NCI-H146 treated with DMSO at 0.1 percent for 48 hours (cell line): Measurements from ENCODE around the gene MYO1G.
A peak's percentile ranks its signal among the peaks of the same experiment; 100 is the strongest.

ENCODE experiments used
- DNase-seq: peaks from one replicate; lab custom pipeline; 2025; ENCODE audit not compliant: unreplicated experiment; lab: John Stamatoyannopoulos, UW

MYO1G gene

DNA sequence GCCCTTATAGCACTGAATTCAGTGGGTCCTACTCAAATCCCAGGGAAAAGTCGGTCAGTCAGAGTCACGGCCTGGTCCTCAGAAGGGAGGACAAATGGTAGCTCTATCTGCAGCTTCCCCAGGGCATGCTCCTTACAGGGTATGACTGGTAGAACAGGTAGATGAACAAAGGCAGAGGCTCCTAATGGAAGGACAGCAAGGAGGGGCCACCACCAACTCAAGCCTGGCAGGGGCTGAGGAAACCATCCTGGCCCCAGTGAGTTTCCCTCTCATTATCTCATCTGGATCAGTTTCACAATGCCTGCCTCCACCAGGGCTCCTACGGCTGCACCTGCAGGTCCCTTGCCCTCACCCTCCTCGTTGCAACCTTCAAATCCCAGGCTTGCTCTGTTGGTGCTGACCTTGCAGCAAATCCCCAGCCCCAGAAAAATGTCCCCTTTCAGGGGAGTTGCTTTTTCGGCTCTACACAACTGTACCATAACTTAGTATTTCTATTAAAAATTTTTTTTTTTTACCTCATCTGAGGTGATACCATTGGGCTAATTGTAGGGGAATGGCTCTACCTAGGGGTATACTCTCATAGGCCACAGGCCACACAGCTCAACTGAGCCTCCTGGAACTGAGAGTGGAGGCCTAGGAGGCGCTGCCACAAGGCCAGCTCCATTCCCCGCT, 2.4 kb upstream of the MYO1G start:
- no peak for DNase-seq

DNA sequence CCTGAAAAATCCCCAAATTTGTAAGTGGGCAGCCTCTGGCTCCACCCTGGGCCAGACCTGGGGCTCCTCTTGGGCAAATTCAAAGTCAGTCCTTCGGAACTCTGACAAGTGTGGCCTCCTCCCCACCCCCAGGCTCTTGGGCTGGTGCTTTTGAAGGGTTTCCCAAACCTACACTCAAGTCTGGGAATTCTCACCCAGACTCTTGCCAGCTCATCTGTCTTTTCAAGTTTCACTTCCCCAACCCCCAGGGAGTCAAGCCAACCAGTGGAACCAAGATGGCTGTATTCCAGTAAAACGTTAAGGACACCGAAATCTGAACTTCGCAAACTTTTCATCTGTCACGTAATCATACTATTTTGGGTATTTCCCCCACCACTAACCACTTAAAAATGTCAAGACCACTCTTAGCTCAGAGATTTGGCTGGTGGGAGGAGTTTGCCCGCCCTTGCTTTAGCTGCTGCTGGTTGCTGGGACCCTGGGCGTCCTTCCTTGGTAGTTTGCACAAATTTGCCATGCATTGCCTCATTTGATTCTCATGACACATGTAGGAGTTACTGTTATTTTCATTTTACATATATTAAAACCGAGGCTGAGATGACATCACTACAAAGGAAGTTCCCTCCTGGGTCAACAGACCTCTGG, 1.7 kb upstream of the MYO1G start:
- DNase-seq, result no peak

DNA sequence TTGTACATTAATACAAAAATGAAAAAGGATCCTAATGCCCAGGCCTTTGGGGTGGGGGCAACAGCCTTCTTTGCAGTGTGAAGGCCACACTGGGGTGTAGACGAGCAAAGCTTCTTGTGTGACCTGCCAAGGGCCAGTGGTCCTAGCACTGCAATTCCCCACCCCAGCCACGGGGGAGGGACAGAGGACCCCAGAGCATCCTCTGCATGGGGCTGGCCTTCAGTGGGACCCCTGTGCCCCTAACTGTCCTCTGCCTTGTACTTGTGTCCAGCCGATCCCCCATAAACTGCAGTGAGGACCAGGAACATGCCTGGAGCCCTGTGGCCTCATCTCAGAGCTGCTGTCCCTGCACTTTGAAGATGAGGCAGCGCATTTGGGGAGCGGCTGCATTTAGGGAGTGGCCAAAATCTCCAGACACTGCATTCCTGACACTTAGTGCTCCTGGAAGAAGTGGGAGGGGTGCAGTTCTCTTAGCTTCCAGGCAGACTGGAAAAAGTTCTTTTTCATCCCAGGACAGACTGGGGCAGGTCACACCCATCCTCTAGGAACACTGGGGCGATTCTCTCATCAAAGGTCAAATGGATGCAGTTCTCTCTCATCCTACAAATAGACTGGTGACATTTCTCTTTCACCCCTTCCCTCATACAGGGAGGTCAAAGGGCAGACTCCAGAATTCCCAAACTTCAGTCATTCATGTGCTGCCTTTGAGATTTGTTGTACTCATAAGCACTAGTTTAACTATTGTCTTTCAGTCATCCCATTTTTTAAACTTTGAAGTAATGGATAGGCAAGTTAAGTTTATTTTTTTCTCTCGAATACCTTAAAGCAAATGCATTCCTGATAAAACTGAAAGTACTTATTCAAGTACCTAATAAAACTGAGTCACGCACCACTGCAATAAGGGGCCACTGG, 922 bp upstream of the MYO1G start:
- DNase-seq, result no peak

DNA sequence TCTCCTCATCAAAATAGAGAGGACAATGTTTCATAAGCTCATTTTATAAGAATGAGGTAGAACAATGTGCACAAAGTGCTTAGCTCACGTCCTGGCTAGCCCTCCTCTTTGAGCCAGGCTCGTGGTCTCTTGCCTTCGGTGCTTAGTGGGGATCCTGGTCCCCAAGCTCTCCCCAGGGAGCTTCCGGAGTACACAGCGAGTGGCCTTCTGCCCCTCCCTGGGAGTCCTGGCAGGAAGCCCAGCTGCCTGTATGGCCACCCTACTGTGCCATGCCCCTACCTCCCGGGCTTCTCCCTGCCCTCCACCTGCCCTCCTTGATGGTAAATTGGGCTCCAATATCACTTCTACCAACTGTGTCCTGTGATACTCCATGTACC, 868 bp downstream of the MYO1G start:
- peak; percentile 44 for DNase-seq

DNA sequence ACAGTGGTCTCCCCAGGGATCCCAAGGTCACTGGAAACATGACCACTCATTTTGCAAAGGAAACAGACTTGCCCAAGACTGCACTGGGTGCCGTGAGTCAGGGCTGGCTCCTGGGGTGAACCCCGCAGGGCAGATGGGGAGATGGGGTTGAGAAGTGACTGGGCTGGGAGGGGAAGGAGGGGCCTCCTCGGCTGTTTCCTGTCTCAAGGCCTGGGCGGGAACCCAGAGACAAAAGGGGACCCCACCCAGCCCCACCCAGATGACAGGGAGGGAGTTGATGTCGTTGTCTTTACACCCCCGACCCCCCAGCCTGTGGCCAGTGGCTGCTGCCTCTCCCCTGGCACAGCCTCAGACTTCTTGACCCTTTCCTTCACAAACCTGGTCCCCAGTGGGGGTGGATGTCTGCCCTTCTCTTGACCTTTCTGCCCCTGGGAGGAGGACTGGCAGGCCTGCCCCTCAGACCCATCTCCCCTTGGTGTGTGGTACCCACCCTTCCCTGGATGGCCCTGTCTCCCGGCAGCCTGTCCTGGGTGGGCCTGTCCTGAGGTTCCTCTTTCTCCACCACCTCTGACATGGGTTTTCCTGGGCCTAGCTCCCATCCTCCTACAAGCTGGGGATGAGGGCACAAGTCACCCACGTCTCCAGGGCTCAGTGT, 1.4 kb downstream of the MYO1G start:
- no peak for DNase-seq

DNA sequence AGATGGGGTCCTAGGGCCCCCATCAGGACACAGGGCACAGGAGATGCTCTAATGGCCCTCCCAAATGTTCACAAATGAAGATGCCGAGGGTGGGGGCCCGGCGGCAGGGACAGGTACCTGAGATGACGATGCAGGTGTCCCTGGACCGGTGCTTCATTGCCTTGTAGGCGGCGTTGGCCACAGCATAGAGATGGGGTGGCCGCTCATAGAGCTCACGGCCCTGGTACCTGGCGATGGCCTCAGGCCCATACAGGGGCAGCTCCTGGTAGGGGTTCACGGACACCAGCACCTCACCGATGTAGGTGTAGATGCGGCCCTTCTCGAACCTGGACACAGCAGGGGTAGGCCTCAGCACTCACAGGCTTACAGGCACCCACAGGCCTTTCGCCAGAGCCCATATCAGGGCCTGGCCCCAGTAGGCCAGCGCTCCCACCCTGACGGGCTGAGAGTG, 2.0 kb downstream of the MYO1G start:
- no peak for DNase-seq

DNA sequence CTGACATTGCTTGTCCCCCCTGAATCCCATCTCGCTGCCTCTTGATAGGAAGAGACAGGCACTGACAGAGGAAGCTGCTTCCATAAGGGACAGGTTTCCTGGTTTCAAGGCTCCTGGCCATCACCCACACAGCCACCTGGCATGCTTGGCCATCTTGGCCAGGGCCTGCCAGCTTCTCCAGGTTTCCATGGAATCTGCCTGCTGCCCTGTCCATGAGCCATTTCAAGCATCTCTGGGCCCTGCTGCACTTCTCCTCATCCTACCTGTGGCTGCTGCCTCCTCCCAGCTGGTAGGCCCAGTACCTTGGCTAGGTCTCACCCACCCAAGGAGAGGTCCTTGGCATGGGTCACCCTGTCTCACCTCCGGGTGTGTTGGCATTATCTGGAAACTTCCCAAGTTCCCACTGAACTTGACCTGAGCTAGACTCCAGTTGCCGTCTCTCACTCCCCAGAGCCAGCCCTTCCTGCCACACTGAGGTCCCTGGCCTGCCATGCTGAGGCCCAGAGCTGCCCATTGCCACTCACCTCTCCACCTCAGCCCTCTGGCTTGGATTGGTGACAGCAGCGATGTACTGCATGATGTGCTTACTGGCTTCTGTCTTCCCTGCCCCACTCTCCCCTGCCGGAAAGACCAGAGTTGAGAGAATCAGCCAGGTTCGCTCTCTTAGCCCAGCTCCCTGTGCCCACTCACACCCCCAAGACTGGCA, 2.6 kb downstream of the MYO1G start:
- no peak for DNase-seq

DNA sequence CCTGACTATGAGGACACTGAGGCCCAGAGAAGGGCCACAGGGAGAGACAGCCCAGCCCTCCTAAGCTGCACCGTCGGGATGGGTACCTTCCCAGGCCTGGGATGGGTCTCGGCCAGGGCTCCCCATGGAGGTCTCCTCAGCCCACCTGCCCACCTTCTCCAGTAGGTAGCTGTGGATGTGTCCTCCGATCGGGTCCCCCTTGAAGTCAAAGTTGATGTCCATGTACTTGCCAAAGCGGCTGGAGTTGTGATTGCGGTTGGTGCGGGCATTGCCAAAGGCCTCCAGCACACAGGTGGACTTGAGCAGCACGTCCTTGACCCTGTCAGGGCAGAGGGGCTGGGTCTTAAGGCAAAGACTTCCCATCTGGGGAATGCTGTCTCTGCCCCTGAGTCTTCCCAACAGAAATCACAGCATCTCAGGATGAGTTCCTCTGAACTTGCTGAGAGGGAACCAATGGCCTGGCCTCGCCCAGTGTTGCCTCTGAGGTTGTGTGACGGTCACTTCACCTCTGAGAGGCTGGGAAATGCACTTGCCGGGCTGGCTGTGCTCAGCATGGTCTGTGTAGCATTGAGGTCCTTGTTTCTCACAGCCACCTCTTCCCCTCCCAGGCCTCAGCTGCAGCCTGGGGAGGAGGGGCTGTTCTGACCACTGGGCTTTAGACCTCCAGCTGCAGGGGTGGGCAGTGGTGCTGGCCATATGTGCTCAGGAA, 3.3 kb downstream of the MYO1G start:
- no peak for DNase-seq

DNA sequence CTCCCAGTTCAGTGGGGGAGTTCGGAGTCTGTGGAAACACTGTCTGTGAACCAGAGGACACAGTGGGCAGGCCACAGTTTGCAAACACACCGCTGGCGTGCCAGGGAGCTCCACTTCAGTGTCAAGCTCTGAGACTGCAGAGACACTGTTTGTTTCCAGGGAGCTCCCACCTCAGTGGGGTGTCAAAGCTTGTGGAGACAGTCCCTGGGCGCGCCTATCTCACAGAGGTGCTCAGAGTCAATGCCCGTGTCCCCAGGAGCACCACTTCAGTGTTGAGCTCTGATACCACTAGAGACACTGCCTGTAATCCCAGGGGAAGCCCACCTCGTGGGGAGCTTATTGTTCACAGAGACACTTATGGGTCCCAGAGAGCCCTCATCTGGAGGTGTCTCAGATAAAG, 4.3 kb downstream of the MYO1G start:
- DNase-seq, result no peak

DNA sequence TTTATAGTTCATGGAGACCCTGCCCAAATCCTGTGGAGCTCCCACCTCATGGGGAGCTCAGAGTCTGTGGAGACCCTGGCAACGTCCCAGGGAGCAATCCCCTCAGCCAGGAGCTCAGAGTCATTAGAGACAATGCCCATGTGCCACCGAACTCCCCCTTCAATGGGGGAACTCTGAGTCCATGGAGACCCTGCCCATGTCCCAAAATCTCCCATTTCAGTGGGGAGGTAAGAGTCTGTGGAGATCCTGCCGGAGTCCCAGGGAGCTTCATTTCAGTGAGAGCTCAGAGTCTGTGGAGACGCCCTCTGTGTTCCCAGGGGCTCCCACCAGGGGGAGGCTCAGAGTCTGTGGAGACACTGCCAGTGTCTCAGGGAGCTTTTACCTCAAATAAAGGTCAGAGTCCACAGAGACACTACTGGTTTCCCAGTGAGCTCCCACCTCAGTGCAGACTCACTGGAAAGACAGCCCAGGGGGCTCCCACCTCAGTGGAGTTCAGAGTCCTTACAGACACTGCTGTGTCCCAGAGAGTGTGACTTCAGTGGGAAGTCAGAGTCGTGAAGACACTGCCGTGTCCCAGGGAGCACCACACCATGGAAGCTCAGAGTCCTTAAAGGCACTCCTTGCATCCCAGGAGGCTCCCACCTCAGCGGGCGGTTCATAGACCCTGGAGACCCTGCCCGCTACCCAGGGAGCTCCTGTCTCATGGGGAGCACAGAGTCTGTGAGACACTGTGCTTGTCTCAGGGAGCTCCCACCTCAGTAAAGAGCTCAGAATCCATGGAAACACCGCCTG, 5.0 kb downstream of the MYO1G start:
- no peak for DNase-seq

DNA sequence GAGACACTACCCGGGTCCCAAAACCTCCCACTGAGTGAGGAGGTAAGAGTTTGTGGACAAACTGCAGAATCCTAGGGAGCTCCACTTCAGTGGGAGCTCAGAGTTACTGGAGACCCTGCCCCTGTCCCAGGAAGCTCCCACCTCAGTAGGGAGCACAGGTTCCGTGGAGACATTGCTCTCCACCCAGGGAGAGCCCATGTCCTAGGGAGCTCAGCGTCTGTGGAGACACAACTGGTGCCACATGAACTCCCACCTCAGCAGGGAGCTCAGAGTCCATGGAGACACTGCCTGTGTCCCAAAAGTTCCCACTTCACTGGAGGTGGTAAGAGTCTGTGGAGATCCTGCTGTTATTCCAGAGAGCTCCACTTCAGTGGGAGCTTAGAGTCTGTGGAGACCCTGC, 6.3 kb downstream of the MYO1G start:
- no peak for DNase-seq

DNA sequence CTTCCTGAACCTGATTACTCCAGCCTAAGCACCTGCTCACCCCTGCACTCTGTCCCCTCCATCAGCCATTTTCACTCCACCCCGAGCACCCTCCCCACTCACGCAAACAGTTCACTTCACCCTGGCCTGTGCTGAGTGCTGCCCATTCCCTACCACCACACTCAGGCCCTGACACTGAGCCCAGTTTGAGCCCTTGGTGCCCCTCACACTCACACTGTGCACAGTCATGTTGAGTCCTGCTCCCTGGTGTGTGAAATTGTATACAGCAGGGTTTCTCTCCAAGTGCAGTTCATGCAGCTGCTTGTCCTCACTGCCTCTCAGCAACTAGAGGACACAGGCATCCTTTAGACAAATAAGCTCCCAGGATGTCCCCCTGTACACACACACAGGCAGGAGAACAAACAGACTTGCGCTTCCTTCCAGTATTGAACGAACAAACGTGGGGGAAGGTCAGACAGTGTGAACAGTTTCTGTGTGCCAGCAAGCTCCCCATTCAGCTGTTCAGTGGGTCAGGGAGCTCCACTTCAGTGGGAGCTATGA, 6.8 kb downstream of the MYO1G start:
- peak; percentile 48 for DNase-seq

DNA sequence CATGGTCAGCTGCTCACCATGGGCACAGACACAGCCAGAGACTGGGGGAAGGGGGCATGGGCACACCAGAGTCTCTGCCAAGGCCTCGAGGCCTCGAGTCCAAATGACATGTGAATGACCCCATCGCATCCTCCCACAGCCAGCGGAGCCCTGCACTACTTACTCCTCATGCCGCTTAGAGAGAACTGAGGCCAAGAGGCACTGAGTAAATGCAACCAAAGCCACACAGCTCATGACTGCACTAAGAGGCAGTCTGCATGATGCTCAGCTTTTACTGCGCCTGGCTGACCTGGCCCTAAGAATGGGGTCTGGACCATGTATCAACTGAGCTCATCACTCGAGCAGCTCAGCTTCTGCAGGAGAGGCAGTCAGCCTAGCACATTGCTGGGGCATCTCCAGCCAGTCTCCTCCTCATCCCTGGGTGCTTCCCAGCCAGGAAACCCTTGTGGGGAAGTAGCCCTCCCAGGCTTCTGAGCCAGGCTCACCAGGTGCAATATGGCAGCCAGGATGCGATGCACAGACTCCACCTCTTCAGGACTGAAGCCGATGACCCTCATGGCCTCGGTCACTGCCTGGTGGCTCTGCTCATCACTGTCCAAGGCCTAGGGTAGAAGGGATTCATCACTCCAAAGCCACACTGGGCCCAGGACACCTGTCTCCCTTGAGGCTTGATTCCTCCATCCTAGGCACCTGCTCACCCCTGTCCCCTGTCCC, 7.5 kb downstream of the MYO1G start:
- DNase-seq, result no peak

DNA sequence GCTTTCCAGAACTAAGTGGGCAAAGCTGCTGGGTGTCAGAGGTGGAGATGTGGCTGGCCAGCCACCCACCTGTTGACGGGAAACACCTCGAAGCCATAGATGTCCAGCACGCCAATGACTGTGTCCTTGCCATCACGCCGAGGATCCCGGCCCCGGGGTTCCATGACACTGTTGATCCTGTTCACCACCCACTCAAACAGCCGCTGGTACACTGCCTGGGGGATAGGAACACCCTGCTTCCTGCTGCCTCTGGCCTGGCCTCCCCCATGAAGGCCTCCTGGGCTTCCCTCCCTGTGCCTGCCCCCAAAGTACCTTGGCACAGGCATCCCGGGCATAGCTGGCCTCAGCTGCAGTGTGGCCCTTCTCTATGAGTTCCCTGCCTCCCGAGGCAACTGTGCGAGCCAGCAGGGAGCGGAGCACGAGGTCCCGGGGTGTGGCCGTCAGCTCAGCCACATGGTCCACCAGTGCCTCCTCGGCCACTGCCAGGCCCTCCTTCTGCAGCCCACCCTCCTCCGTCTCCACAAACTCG, 8.2 kb downstream of the MYO1G start:
- no peak for DNase-seq

DNA sequence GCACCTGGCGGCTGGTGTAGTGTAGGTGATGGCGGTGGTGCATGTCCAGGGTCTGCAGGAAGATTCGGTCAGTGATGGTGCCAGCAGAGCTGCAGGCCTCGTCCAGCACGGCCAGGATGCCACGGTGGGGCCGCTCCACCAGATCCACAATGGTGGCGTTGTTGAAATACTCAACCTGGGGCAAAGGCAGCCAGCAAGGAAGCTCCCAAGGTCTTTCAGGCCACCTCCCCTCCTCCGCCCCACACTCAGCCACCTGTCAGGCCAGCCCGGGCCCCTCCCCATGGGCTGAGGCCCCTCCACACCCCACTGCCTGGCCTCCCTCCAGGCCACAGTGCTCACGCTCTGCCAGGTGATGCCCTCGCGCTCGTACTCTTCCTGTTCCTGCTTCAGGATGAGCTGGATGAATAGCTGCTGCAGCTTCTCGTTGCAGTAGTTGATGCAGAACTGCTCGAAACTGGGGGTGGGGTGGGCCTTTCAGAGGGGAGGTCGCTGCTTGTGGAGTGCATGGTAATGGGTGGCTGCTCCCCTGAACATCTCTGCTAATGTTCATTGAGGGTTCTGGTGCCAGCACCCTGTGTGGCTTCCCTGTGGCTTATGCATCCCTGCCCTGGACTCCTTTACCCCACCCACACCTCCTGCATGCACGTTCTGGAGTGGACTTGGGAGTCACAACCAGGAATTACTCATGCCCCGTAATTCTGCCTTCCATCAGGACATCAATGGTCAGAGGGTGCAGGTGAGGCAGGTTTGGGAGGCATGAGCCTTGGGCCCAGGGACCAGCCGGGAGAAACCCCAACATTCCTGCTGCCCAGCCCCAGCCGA, 8.9 kb downstream of the MYO1G start:
- no peak for DNase-seq

DNA sequence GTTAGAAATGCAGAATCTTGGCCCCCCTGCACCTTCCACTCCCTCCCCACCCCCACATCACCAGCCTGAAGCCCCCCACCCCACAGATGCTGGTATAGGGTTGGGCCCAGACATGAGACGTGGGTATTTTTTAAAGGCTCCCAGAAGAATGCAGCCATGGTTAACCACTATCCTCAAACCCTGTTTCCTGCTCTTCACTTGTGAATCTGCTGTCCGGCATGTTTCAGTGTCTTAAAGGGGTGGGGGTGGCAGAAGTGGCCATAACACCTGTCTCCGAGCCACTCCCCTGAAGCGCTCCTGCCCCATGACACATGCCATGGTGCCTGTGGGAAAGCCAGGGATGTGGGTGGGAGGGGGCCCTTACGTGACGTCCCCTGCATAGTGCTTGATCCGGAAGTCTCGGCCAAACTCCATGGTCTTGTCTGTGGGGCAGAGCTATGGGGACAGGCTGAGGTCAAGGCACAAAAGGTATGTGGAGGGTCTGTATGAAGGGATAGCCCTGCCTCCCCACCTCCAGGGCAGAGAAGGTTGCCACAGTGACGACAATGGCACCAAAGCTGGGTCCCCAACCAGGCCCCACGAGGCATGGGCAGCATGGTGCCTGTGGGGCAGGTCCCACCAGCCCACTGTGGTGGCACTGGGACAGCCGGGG, 9.6 kb downstream of the MYO1G start:
- no peak for DNase-seq
